Naive B cell (primary cell): ENCODE results near the gene PTPN6. TPM values are rescaled to one million over a fixed set of nuclear protein-coding genes. Genes with fewer than 3 reads are reported as not detected.

Experiments
- ATAC-seq, 2 donors: fragments of 150-1000 bp; cut with Tn5 transposase; 2 replicates each; pipeline ENCODE4 v1.10.0; 2021; ENCODE audit warnings: low read depth in 2 of 2, mild to moderate bottlenecking in 2 of 2, moderate library complexity in 2 of 2
- DNase-seq: peaks from one replicate; pipeline ENCODE4 v3.0.0; 2022
- H3K27ac Mint-ChIP-seq, 6 donors: one replicate each; pipeline ENCODE4 v1.8.0; 2020 to 2022; ENCODE audit warnings: mild to moderate bottlenecking in 6 of 6, mixed read lengths in 6 of 6, moderate library complexity in 5 of 6, inconsistent platforms in 2 of 6
- H3K27me3 Mint-ChIP-seq, 3 donors: one replicate each; pipeline ENCODE4 v1.8.0; 2021 to 2022; ENCODE audit warnings: mixed read lengths in 3 of 3, mild to moderate bottlenecking in 1 of 3
- H3K36me3 Mint-ChIP-seq, 2 donors: one replicate each; pipeline ENCODE4 v1.8.0; 2020 to 2022; ENCODE audit warnings: mixed read lengths in 2 of 2, inconsistent platforms in 1 of 2, mild to moderate bottlenecking in 1 of 2
- H3K4me1 Mint-ChIP-seq, 3 donors: one replicate each; pipeline ENCODE4 v1.8.0; 2020 to 2022; ENCODE audit warnings: mixed read lengths in 3 of 3, inconsistent platforms in 1 of 3, mild to moderate bottlenecking in 1 of 3, moderate library complexity in 1 of 3
- H3K4me3 Mint-ChIP-seq, 8 donors: one replicate each; pipeline ENCODE4 v1.8.0; 2020 to 2022; ENCODE audit warnings: mild to moderate bottlenecking in 8 of 8, mixed read lengths in 8 of 8, moderate library complexity in 8 of 8, inconsistent platforms in 2 of 8
- H3K9me3 Mint-ChIP-seq, 7 donors: one replicate each; pipeline ENCODE4 v1.8.0; 2020 to 2022; ENCODE audit warnings: mixed read lengths in 7 of 7, mild to moderate bottlenecking in 5 of 7, inconsistent platforms in 2 of 7, moderate library complexity in 1 of 7
- polyA plus RNA-seq, 6 donors: library from polyadenylated mRNA; unstranded; fragments of 300-500 nt; fragmentation: Illumina TruSeq; gene quantifications; one replicate each; pipeline ENCODE4 v1.2.3, GENCODE V29; 2021; ENCODE audit warnings: low read depth in 6 of 6

PTPN6 gene
- polyA plus RNA-seq, 6 donors from 2014 or later = 398 to 1,059 (median 612) TPM

GRCh38 chr12:6958609-6959057 is 7.5 kb downstream of the PTPN6 start:
- H3K27ac Mint-ChIP-seq = peak overlapping the region; percentile 98 to 100 (median 99)
- ATAC-seq (peak; percentile 1), DNase-seq (no peak)
- H3K27me3 Mint-ChIP-seq = no peaks in the 10 kb centered on the region
- peaks cover 80 to 95% (median 88%) of the 10 kb centered on the region in 3 donors for H3K4me1 Mint-ChIP-seq
- peak overlapping the region; percentile 90 to 98 (median 96) for H3K4me3 Mint-ChIP-seq
- no peaks in the 10 kb centered on the region for H3K9me3 Mint-ChIP-seq
- peaks cover 21 to 64% of the 10 kb centered on the region in 2 donors for H3K36me3 Mint-ChIP-seq

DNA sequence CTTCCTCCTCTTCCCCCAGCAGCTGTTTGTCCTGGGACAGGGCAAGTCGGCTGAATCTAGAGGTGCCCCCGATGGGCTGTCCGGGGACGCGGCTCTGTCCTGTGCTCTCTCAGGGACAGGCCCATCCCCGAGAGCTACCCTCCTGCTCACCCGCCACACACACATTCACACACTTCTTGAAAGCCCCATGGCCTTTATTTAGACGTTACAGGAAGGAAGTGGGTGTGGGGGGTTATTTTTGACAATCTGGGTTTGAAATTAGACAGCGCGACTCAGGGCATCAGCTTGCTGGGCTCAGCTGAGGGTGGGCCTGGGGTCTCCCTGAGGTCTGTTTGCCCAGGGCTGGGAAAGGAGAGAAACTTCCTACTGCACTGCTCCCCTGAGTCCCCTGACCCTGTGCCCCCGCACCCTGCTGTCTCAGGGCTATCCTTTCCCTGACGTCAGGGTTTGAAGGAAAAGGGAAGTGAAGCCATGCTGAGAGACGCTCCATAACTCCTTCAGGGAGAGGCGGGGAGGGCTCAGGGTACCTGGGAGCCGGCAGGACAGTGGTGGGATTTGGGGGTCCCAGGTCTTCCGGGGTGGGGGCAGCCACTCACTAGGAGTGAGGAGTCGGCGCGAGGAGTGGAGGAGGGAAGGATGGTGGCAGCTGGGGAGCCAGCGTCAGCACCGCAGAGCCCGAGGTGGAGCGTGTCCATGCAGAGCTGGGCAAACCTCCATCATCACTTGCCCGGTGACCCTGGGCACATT is 8.1 kb downstream of the PTPN6 start:
- ATAC-seq (peak; percentile 78 to 81), DNase-seq (peak; percentile 89)
- no peaks in the 10 kb centered on the region for H3K27me3 Mint-ChIP-seq
- H3K9me3 Mint-ChIP-seq = no peaks in the 10 kb centered on the region
- peaks cover 21 to 58% of the 10 kb centered on the region in 2 donors for H3K36me3 Mint-ChIP-seq
- peaks cover 77 to 91% (median 88%) of the 10 kb centered on the region in 3 donors for H3K4me1 Mint-ChIP-seq
- peak overlapping the region; percentile 90 to 98 (median 96) for H3K4me3 Mint-ChIP-seq
- H3K27ac Mint-ChIP-seq = peak overlapping the region; percentile 98 to 100 (median 99)

GRCh38 chr12:6959805-6960592 is 8.8 kb downstream of the PTPN6 start:
- H3K27me3 Mint-ChIP-seq = no peaks in the 10 kb centered on the region
- peaks cover 21 to 51% of the 10 kb centered on the region in 2 donors for H3K36me3 Mint-ChIP-seq
- H3K4me1 Mint-ChIP-seq = peaks cover 76 to 91% (median 88%) of the 10 kb centered on the region in 3 donors
- DNase-seq = no peak
- peak overlapping the region; percentile 98 to 100 (median 99) for H3K27ac Mint-ChIP-seq
- no peak for ATAC-seq
- H3K9me3 Mint-ChIP-seq = no peaks in the 10 kb centered on the region
- H3K4me3 Mint-ChIP-seq = peak overlapping the region; percentile 90 to 98 (median 96)

- ATAC-seq (no peak), DNase-seq (no peak)
- Mint-ChIP-seq H3K9me3 (no peaks in the 10 kb centered on the region), H3K27ac (peak overlapping the region; percentile 94 to 99 (median 98)), H3K27me3 (no peaks in the 10 kb centered on the region), H3K4me1 (peaks cover 74 to 90% (median 89%) of the 10 kb centered on the region in 3 donors), H3K36me3 (peaks cover 21 to 47% of the 10 kb centered on the region in 2 donors), H3K4me3 (peak overlapping the region; percentile 82 to 98 (median 95))
These were observed 9.6 kb downstream of the PTPN6 start for GRCh38 chr12:6960593-6961277.

DNA sequence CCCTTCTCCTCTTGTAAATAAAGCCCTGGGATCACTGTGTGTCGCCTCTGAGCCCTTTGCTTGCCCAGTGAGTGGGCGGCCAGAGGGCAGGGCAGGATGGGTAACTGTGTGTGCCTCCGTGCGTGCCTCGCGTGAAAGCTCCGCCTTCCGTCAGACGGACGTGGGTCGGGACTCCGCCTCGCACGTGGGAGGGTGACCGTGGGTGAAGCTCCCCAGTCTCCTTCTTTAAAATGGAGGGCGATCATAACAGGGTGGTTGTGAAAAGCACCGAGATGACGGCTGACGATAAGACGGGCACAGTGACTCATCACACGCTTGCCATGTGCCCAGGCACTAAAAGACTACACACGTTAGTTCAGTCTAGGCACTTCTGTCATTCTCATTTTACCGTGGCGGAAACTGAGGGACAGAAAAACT is 10.1 kb downstream of the PTPN6 start:
- ATAC-seq (peak; percentile 44 to 47), DNase-seq (peak; percentile 77)
- Mint-ChIP-seq H3K9me3 (no peaks in the 10 kb centered on the region), H3K36me3 (peaks cover 24 to 43% of the 10 kb centered on the region in 2 donors), H3K27me3 (no peaks in the 10 kb centered on the region), H3K4me3 (peak overlapping the region; percentile 82 to 98 (median 95)), H3K4me1 (peaks cover 69 to 84% (median 84%) of the 10 kb centered on the region in 3 donors), H3K27ac (peak overlapping the region; percentile 94 to 99 (median 98))

- Mint-ChIP-seq H3K27me3 (no peaks in the 10 kb centered on the region), H3K27ac (peak overlapping the region; percentile 94 to 99 (median 98)), H3K4me3 (peak overlapping the region; percentile 82 to 98 (median 95)), H3K4me1 (peaks cover 64 to 79% (median 79%) of the 10 kb centered on the region in 3 donors), H3K9me3 (no peaks in the 10 kb centered on the region), H3K36me3 (peaks cover 25 to 41% of the 10 kb centered on the region in 2 donors)
- DNase-seq = no peak
- no peak for ATAC-seq
These were observed 10.6 kb downstream of the PTPN6 start for GRCh38 chr12:6961695-6962284.

- Mint-ChIP-seq H3K27ac (peak overlapping the region; percentile 94 to 99 (median 98)), H3K4me3 (peak overlapping the region; percentile 49 to 98 (median 95)), H3K9me3 (no peaks in the 10 kb centered on the region), H3K27me3 (no peaks in the 10 kb centered on the region), H3K36me3 (peaks cover 25 to 34% of the 10 kb centered on the region in 2 donors), H3K4me1 (peaks cover 58 to 74% (median 73%) of the 10 kb centered on the region in 3 donors)
- no peak for DNase-seq
- no peak for ATAC-seq
These were observed 11.3 kb downstream of the PTPN6 start for GRCh38 chr12:6962285-6963015.

DNA sequence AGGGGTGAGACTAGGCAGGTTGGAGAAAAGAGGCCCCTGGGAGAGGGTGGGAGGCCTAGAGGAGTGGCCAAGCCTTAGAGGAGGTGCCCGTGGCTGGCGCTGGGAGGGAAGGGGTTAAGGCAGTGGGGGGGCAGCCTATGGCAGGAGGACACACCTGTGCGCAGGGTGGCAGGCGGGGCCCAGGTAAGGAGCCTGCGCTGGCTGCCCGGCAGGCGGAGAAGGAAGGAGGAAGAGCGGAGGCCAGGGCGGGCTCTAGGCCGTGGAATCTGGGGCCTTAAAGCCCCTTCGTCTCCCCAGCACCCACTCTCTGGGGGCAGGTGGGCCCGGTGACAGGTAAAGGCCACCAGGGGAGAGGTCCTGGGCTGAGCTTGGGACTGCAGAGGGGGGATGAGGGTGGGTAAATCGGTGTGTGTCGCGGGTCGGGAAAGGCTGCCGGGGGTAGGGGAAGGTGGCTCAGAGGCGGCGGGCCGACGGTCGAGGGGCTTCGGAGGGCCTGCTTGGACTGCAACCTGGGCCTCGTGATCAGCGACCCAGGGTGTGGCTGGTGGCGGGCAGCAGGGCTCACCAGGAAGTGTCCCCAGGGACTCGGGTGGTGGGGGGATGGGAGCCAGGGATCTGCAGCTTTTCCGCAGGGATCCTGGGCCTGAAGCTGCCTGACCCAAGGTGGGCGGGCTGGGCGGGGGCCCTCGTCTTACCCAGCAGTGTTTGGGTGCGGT is 12.0 kb downstream of the PTPN6 start:
- no peak for DNase-seq
- ATAC-seq = no peak
- Mint-ChIP-seq H3K27me3 (no peaks in the 10 kb centered on the region), H3K36me3 (peaks cover 23 to 33% of the 10 kb centered on the region in 2 donors), H3K4me1 (peaks cover 57 to 71% (median 66%) of the 10 kb centered on the region in 3 donors), H3K27ac (peak overlapping the region in 4 of 6 donors; percentile 38 to 99 (median 96)), H3K9me3 (no peaks in the 10 kb centered on the region), H3K4me3 (peak overlapping the region in 1 of 8 donors; percentile 56)

DNA sequence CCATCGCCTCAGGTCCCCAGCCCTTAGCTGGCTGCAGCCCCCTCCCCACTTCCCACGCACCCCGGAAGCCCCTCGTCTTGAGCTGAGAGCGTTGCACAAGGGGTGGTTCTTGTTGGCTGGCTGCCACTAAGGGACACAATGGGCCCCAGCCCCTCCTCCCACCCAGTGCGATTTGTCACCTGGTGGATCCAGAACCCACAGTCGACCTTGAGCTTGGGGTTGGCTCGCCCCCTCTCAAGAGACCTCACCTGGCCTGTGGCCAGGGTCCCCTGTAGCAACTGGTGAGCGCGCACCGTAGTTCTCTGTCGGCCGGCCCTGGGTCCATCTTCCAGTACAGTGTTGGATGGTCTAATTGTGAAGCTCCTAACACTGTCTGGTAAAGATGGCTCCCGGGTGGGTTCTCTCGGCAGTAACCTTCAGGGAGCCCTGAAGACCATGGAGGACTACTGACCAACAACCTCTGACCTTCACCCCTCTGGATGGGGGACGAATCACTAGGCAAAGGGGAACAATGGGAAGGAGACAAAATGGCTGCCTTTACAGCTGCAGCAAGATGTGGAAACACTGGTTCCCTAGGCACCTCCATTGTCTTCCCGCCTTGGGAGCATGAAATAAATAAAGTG is 12.7 kb downstream of the PTPN6 start:
- peaks cover 16 to 25% of the 10 kb centered on the region in 2 donors for H3K36me3 Mint-ChIP-seq
- H3K27ac Mint-ChIP-seq = peak overlapping the region in 4 of 6 donors; percentile 78 to 96 (median 89)
- H3K4me3 Mint-ChIP-seq = peak overlapping the region in 1 of 8 donors; percentile 8
- no peak for ATAC-seq
- peaks cover 53 to 68% (median 65%) of the 10 kb centered on the region in 3 donors for H3K4me1 Mint-ChIP-seq
- DNase-seq = no peak
- H3K9me3 Mint-ChIP-seq = no peaks in the 10 kb centered on the region
- no peaks in the 10 kb centered on the region for H3K27me3 Mint-ChIP-seq

GRCh38 chr12:6964605-6965025 is 13.5 kb downstream of the PTPN6 start:
- no peaks in the 10 kb centered on the region for H3K9me3 Mint-ChIP-seq
- peak overlapping the region in 4 of 8 donors; percentile 25 to 80 (median 53) for H3K4me3 Mint-ChIP-seq
- peaks cover 9 to 18% of the 10 kb centered on the region in 2 donors for H3K36me3 Mint-ChIP-seq
- DNase-seq (no peak), ATAC-seq (peak in 1 of 2 donors; percentile 7)
- H3K4me1 Mint-ChIP-seq = peaks cover 51 to 68% (median 64%) of the 10 kb centered on the region in 3 donors
- peak overlapping the region in 5 of 6 donors; percentile 78 to 96 (median 93) for H3K27ac Mint-ChIP-seq
- H3K27me3 Mint-ChIP-seq = no peaks in the 10 kb centered on the region

DNA sequence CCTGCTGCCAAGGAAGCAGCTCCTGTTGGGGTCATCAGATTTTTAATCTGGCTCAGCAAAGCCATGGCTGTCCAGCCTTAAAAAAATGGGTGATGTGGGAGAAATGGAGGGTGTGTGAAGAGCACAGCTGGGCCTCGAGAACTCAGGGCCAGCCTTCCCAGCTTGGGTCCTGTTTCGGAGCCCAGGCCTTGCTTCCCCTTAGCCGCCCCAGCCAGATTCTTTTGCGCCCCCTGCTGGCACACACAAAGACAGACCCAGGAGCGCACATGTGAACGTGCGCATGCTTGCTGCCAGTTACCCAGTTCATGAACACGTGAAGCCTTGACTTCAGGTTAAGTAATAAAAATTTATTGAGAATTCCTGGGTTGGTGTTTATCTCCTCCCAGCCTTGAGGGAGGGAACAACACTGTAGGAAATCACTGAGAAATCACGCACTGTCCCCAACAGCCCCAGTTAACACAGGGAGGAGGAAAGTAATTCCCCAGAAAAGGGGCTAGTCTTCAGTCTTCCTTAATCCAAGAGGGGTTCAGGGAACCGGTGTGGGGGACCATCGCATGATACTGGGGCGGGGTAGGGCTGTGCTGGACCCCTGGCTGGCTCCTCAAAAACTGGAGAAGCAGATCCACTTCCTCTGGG is 14.0 kb downstream of the PTPN6 start:
- H3K36me3 Mint-ChIP-seq = peaks cover 9 to 17% of the 10 kb centered on the region in 2 donors
- peak overlapping the region in 4 of 8 donors; percentile 25 to 80 (median 53) for H3K4me3 Mint-ChIP-seq
- no peaks in the 10 kb centered on the region for H3K27me3 Mint-ChIP-seq
- H3K27ac Mint-ChIP-seq = peak overlapping the region; percentile 24 to 96 (median 86)
- peak; percentile 84 for DNase-seq
- H3K9me3 Mint-ChIP-seq = no peaks in the 10 kb centered on the region
- peak; percentile 77 to 78 for ATAC-seq
- peaks cover 54 to 66% (median 59%) of the 10 kb centered on the region in 3 donors for H3K4me1 Mint-ChIP-seq
